M059J (cell line): ENCODE results near the gene MYD88. TPM values are rescaled to one million over a fixed set of nuclear protein-coding genes. Genes with fewer than 3 reads are reported as not detected.
A peak's percentile ranks its signal among the peaks of the same experiment; 100 is the strongest.

Source experiments
- DNase-seq: peaks from one replicate; pipeline ENCODE4 v3.0.0-alpha.2; 2012; ENCODE audit warnings: low read depth
- total RNA-seq: library from RNA; depleted of rRNA; stranded (reverse); fragments of >200 nt; shearing (Covaris generic); gene quantifications from 2 replicates; pipeline ENCODE4 v1.2.3, GENCODE V29; 2014; rRNA removed

MYD88 gene
- total RNA-seq, 1 experiment from 2014 or later, result 14.1 TPM

- peak; percentile 99 for DNase-seq
Measured at GRCh38 chr3:38164952-38165721, 26.7 kb downstream of the MYD88 start, which contains the start of gene OXSR1. TSS of gene OXSR1 (plus strand) at chr3:38165537. CDS start at chr3:38165877, 340 bp downstream.

GRCh38 chr3:38165722-38166387, 27.4 kb downstream of the MYD88 start:
- peak; percentile 48 for DNase-seq

- peak; percentile 13 for DNase-seq
Measured at GRCh38 chr3:38167591-38167990, 29.1 kb downstream of the MYD88 start.

- peak; percentile 82 for DNase-seq
Measured at GRCh38 chr3:38168151-38169026, 29.9 kb downstream of the MYD88 start.

- peak; percentile 78 for DNase-seq
Measured at GRCh38 chr3:38169027-38169317, 30.5 kb downstream of the MYD88 start.

- no peak for DNase-seq
Measured at GRCh38 chr3:38170722-38171121, 32.3 kb downstream of the MYD88 start.

- no peak for DNase-seq
Measured at GRCh38 chr3:38171622-38172021, 33.2 kb downstream of the MYD88 start.

- DNase-seq, result no peak
Measured at GRCh38 chr3:38173834-38174418, 35.5 kb downstream of the MYD88 start.

- no peak for DNase-seq
Measured at GRCh38 chr3:38177181-38177580, 38.7 kb downstream of the MYD88 start.

GRCh38 chr3:38186781-38187180, 48.3 kb downstream of the MYD88 start:
- no peak for DNase-seq

GRCh38 chr3:38190481-38190881, 52.0 kb downstream of the MYD88 start:
- DNase-seq, result no peak

Other genes starting within 250 kb of the MYD88 start
- 0.05 TPM in 1 of 2 replicates, not detected in the other for gene VILL, start 147.9 kb upstream of the MYD88 start, total RNA-seq
- 0.39 and 2.4 TPM in 2 replicates for gene PLCD1, start 109.0 kb upstream of the MYD88 start, total RNA-seq
- 0.02 TPM in 1 of 2 replicates, not detected in the other for gene DLEC1, start 99.5 kb upstream of the MYD88 start, total RNA-seq
- gene ACAA1, start 1.5 kb upstream of the MYD88 start, total RNA-seq, result 10.0 and 13.2 TPM in 2 replicates
- gene OXSR1, start 26.9 kb downstream of the MYD88 start, total RNA-seq, result 28.2 and 47.4 TPM in 2 replicates
- gene SLC22A13, start 127.2 kb downstream of the MYD88 start, total RNA-seq, result not detected in 2 replicates
- gene SLC22A14, start 143.6 kb downstream of the MYD88 start, total RNA-seq, result not detected in 2 replicates
- 1.7 and 2.2 TPM in 2 replicates for gene XYLB, start 208.1 kb downstream of the MYD88 start, total RNA-seq